HG03045 (cell line): ENCODE results near the gene N4BP2L2.

Experiments
- ATAC-seq: cut with Tn5 transposase; IDR thresholded peaks from one replicate; pipeline ENCODE4 v1.9.1; 2021; ENCODE audit warnings: mild to moderate bottlenecking, moderate library complexity; ENCODE audit not compliant: unreplicated experiment

Gene N4BP2L2

DNA sequence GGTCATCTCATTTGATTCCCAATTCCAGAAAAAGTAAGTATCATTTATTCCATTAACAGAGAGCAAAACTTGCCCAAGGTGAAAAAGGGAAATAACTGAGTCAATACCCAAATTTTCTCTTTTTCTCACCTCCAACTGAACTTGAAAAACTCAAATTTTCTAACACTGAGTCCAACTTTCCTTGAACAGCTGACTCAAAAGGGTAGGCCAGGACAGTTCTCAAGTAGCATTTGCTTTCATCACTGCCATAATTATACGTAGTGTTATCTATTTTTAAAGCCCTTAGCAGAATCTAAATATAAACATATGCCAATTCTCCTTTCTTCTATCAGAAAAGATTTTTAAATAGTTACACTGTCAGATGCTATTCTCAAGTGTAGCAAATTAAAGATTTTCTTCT lies 3.5 kb downstream of the N4BP2L2 start:
- ATAC-seq = no peak

DNA sequence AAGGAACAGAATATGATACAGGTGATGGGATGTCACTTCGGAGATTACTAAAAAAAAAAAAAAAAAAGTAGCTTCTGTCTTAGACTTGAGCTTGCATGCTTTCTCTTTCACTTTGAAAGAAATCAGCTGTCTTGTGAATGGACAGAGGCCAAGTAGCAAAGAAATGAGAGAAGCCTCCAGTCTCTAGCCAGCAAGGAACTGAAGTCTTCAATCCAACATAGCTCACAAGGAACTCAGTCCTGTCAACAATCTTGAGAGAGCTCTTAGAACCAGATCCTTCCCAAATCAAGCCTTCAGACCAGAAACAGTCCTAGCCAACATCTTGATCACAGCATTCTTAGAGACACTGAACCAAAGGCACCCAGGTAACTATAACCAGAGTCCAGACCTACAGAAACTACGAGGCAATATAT lies 7.7 kb downstream of the N4BP2L2 start:
- peak; percentile 63 for ATAC-seq

DNA sequence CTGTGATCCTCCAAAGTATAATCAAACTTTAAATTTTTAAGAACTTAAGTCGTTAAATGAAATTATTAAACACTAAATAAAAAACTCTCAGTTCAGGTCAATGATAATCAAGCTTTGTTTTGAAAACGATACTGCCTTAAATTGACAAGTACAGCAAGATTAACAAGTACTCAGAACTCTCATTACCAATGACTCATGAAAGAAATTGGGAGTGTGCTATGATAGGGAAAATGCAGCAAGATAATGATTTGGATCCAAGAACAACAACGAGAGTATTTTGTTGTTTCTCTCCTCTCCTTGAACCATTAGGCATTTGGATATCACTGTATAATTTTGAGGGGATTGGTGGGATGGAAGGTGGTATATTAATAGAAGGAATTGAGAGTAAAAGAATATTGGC lies 10.2 kb downstream of the N4BP2L2 start:
- ATAC-seq = no peak

DNA sequence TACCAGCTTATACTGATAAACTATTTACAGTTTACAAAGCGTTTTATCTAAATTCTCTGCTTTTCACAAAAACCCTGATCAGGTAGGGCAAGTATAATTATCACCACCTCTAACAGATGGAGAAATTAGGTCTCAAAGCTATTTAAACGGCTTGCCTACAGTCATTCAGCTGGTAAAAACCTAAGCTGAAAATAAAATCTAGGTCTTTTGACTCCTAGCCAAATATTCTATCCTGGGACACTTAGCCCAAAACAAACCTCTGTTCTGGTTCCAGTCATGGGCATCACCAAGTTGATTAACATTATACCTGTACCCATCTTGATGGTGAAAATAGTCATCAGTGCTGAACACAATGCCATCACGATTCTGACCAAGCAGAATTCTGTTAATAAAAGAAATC lies 11.4 kb downstream of the N4BP2L2 start:
- no peak for ATAC-seq

DNA sequence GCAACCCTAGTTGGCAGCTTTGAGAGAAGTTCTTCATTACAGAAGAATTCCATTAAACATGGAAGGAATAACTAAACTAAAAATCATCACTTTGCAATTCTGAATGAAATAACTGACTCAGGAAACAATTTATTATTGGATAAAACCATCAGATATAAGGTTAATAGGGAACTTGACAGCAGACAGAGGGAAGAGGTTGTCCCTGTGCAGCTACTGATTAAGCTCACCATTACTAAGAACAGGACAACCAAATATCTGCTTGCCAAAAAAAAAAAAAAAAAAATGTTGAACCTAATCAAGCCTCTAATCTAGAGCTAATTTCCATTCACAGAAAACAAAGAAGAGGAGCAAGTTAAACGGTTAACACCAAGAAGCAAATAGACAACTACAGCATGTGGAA lies 12.8 kb downstream of the N4BP2L2 start:
- no peak for ATAC-seq

DNA sequence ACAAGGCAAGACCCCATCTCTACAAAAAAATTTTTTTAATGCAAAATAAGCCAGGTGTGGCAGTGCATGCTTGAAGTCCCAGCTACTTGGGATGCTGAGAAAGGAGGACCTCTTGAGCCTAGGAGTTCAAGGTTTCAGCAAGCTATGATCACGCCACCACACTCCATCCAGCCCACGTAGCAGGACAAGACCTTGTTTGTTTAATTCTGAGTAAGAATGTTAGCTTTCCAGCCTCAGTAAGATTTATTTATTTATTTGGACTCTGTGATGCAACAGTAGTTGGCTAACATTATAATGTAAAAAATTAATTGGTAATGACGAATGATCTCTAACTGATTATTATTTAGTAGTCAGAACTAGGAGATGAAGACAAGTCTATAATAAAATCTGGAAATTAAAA lies 23.3 kb downstream of the N4BP2L2 start:
- no peak for ATAC-seq

DNA sequence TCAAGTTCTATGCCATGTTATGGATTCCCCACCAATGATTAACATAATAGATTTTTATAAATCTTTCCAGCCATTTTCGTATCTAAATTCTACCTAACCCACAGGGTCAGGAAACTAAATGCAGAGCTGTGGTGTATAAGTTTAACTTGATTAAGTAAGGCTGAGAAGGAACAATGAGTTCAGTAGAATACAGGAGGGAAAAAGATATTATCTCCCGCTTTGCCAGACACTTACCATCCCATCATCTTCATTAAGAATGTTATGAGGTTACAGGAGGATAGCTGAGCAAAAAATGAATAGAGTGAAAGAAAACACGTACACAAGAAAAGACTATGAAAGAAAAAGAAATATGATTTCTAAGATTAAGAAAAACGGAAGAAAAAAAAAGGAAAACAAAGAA lies 27.1 kb downstream of the N4BP2L2 start:
- ATAC-seq = no peak

DNA sequence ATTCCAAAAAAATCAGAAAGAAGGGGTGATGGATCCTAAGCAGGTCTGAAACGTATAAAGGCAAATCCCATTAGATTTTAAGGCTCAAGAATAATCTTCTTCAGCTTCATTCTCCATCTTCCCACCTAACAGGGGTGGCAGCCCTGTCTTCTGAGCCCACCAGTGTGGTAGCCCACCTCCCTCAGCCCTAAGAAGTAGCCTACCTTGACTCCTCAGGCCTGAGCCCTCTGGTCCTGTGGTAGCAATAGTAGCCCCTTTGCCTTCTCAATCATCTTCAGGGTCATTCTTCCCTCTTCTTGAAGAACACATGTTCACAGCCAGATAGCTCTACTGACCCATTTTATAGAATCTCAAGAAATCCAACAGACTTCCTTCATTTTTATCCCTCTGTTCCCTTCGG lies 33.7 kb downstream of the N4BP2L2 start:
- ATAC-seq = no peak

DNA sequence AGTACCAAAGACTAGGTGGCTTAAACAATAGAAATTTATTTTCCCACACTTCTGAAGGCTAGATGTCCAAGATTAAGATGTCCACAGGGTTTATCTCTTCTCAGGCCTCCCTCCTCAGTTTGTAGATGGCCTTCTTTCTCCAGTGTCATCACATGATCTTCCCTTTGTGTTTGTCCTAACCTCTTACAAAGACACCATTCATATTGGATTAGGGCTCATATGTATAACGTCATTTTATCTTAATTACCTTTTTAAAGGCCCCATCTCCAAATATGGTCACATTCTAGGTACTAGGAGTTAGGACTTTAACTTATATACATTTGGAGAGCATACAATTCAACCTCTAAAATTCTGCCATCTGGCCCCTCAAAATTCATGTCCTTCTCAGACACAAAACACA lies 34.3 kb downstream of the N4BP2L2 start:
- no peak for ATAC-seq

DNA sequence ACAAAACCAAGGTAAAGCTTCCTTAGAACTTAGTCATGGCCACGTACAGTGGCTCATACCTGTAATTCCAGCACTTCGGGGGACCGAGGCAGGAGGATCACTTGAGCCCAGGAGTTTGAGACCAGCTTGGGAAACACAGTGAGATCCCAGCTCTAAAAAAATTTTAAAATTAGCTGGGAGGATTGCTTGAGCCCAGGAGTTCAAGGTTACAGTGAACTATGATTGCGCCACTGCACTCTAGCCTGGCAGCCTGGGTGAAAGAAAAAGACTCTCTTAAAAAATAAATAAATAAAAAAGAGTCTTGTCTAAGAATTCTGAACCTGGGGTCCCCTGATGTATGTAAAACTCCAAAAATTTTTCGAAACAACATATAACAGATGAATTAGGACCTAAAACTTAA lies 34.9 kb downstream of the N4BP2L2 start:
- no peak for ATAC-seq

DNA sequence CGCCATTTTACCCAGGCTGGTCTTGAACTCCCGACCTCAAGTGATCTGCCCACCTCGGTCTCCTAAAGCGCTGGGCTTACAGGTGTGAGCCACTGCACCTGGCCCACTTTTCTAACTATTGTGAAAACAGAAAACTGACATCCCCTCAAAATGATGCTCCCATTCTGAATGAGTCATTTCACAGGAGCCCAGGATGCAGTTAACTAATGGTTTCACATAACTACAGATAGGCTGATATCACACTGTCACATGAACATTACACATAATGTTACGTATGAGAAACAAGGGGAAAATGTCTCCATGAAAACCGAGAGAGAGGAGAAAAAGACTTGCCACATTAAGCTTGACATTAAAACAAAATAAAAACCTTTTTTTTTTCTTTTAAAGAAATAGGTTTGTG lies 37.5 kb downstream of the N4BP2L2 start:
- no peak for ATAC-seq

DNA sequence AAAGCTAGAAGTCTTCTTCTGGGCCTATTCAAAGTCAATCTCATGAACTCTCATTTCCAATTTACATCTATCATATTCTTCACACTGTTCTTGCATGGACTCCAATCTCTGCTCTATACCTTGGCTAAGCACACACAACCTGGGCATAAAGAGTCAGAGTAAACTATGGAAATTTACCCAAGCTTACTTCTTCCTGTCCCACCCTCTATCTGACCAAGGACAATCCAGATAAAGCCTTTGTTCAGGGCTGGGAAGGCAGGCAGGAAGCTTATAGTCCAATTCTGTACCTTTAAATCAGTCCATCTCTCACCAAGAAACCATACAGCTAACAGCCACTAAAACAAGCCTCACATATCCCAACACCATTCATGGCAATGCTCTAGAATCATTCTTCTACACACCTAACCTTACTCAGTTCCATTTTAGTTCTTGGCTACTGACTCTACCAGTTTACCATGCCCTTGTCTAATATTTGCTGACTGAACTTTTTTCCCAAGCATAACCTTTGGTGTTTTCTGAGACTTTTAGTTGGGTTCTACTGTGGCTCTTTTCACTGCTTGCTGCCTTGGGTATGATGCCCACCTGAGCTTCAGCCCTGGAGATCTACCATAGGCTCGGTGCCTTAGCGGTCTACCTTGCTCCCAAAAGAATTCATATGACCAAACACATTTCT lies 38.9 kb downstream of the N4BP2L2 start:
- no peak for ATAC-seq

DNA sequence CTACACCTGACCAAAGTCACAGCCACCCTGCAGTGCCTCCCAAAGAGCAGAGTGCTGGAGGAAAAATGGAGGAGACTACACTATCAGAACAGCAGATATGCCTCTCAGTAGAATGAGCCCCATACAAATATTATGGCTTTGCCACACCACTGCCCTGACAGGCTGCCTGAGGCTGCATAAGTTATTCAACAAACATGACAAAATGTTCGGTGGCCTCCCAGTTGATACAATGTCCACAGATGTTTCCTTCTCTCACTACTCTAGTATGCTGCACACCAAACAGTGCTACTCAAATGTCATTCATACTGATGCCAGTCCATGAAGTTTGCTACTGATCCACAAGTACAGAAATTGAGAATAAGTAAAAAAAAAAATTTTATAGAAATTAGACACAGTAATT lies 41.0 kb downstream of the N4BP2L2 start:
- no peak for ATAC-seq

DNA sequence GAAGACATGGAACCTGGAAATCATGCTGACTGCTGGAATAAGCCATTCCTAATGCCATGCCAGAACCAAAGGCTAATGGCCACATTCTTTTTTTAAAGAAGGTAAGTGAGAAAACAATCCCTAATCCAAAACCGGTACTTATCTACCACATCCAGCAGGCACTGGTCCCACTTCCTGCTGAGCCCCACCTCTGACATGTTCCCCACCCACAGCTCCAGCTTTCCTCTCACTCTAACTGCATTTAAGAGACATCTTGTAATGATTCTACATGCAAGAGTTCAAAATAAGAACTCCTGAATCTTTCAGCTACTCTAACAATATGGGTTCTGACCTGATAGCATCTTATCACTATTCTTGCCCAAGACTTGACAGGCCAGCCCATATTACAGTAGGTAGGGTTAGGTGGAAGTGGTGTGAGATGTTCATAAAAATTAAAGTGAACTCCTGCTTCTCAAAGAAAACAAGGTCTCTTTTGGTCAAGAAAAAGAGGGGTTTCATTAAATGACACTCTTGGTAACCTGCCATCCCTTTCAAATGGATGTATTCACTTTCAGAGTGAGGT lies 41.9 kb downstream of the N4BP2L2 start:
- no peak for ATAC-seq

DNA sequence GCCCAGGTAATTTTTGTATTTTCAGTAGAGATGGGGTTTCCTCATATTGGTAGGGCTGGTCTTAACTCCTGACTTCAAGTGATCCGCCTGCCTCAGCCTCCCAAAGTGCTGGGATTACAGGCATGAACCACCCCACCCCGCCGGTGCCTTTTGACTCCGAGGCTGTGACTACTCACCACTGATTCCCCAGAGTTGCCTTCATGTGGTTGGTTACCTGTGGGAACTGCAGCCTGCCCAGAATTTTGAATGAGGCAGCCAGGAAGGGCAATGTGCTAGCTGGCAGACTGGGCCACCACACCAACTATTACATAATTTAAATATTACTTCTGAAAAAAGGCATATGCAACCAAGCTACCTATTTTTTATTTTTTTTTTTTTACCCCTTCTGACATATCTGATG lies 42.8 kb downstream of the N4BP2L2 start:
- no peak for ATAC-seq

DNA sequence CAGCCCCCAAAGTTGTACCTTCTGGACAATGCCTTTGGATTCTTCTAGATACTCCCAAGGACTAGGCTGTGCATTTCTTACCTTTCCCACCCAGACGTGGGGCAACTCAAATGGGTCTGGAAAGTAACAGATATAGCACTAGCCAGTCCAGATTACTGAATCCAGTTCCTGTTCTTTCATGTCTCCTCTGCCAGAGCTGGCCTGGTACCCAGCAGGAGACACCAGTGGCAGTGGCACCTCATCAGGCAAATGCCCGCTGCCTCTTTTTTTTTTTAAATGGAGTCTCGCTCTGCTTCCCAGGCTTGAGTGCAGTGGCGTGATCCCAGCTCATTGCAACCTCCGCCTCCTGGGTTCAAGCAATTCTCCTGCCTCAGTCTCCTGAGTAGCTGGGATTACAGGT lies 43.2 kb downstream of the N4BP2L2 start:
- no peak for ATAC-seq

DNA sequence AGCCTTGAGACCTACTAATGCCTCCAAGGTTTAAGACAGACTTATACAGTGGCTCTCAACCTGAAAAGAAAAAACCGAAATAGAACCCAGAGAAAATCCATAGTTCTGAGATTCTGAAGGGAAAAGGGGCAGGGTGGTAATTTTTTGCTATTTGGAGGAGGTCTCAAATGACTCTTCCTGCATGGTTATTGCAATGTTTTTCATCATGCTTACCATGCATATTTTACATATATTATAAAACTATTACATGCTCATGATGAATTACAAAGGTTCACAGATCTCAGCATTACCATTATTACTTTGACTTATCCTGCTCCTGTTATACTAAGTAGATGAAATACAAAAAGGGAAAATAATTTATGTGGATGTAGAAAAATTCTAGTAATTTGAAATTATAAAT lies 47.6 kb downstream of the N4BP2L2 start:
- no peak for ATAC-seq

DNA sequence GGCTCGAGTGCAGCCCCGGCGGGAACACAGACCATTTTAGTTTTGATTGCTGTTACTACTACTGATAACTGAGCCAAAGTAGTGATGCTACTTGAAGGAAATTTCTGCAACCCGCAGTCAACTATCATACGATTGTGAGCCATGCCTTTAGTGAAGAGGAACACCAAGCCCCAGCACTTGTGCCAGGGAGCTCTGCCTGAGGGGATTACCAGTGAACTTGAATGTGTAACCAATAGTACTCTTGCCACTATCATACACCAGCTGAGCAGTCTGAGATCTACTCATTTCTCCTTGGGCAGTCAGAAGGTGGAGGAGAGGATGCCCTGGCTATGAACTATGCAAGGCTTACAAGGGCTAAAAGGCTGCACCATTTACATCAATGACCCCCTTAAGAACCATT lies 61.7 kb downstream of the N4BP2L2 start:
- no peak for ATAC-seq

DNA sequence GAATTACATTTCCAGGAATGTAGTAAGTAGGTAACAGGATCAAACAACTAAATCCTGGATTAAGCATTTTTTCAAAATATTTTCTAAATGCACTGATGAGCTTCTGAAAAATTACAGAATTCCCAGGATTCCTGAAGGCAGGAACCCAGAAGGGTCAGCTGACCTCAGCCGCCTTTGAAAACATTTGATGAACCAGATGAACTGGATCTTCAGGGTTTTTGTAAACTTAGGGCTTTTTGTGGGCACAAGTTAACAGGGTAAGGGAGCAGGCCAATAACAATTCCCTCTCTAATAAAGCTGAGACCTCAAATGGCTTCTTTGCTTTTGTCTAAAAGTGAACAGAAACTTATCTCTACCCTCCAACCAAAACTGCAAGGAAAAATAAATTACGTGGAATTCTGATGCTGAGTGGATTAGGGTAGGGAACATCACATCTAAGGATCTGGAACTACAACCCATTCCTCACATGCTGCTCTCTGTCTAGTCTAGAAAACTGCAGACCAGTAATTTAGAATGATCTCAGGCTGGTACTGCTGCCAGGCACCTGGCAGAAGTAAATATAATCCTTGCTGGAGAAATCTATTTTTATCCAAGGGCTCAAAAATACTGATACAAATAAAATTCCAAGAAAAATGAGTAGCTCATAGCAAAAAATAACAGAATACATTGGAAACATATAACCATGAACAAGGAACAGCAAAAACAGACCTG lies 62.4 kb downstream of the N4BP2L2 start:
- ATAC-seq = no peak

DNA sequence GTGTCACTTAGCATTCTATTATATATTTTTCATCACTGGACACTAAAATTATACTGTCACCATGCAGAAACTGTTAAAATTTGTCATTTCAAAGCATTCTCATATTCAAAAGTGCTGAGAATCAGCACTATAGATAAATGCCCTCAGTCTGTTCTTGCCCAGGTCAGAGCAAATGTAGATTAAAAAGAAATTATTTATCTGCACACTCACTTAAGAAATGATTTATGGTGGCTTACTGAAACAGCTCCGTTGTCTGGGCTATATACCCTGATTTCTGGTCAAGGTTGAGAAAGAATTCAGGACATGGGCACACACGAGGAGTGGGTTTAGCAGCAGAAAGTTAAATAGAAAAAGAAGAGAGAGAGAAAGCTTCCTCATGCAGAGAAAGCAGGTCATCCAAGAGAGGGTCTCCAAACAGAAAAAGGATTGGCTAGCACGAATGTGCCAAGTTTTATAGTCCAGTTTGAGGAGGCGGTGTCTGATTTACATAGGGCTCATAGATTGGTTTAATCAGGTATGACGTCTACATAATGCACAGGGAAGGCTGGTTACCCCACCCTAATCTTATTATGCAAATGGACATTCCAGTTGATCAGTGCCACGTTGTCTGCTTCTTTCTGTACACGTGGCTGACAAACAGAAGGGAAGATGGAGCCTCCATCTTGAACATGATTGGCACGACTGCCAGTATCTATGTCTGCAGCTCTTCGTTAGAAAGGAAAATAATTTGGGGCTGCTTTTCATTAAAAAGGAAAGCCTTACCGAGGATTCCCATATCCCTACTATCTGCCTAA lies 63.4 kb downstream of the N4BP2L2 start:
- ATAC-seq = no peak

DNA sequence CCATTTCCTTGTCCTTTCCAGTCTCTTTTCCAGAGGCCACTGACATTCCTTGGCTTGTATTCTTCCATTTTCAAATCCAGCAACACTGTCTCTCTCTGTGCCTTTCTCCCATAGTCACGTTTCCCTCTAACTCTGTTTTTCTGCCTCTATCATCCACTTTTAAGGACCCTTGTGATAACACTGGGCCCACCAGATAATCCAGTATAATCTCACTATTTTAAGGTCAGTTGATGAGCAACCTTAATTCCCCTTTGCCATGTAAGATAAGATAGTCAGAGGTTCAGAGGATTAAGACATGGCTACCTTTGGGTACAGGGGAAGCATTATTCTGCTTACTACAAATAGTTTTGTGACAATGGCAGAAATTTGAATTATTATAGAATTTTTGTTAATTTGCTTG lies 64.9 kb downstream of the N4BP2L2 start:
- ATAC-seq = no peak

DNA sequence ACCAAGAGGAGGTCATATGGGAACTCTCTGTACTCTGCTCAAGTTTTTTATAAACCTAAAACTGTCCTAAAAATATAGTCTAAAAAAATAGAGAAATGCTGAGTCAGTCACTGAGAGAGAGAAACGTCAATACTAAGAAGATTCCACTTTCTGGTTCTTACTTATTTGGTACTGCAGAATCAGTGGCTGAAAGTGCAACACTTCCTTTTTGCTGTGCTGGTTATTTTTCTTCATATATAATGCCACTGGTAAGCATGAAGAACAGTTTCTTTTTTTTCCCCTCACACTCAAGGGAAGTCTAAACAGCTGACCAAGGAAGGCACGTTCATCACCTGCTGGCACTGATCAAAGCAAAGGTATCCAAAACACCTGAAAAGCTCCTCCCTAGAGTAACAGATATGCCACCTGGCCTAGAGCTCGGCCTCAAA lies 66.4 kb downstream of the N4BP2L2 start:
- ATAC-seq = peak; percentile 74
